ENCODE data around the gene FOXO1. TPM values are rescaled to one million over a fixed set of nuclear protein-coding genes. Genes with fewer than 3 reads are reported as not detected.

Gene FOXO1
- total and polyA plus RNA-seq, 9 of the 15 experiments (the other 6 are each of a cell fraction or from before 2014, with no cell fraction given) = 0.04 to 0.73 (median 0.20) TPM

GRCh38 chr13:40648040-40648439, 18.4 kb downstream of the FOXO1 start:
- ATAC-seq (no peak), FAIRE-seq (no peak), DNase-seq (ENCODE audit: extremely low read depth in 1 of 4, low spot score in 3 of 4) (no peak)
- no TSS peak for BruUV-seq (replicated peaks)
- intact Hi-C loops (cut with micrococcal nuclease) = no loop called here
- H4K20me1 ChIP-seq (replicated peaks; ENCODE audit: control insufficient read depth, insufficient read depth, low read length) = no peaks in the 10 kb centered on the region
- H3K36me3 ChIP-seq (ENCODE audit: control insufficient read depth, insufficient read depth, low read length) = no peaks in the 10 kb centered on the region
- H3K27me3 ChIP-seq (ENCODE audit: control insufficient read depth in 2 of 2, insufficient read depth in 2 of 2, low read length in 2 of 2) = peaks cover under 1 to 5% of the 10 kb centered on the region in 2 experiments; a peak in 2 of 5 replicates
- no peak overlapping the region for H3K9ac ChIP-seq (ENCODE audit: insufficient read depth in 1 of 2, low read depth in 2 of 2, low read length in 2 of 2)
- no peaks in the 10 kb centered on the region for H3K79me2 ChIP-seq (ENCODE audit: control insufficient read depth, insufficient read depth, low read length)
- POLR2A ChIA-PET = interaction anchor here (0.9 kb wide), 1 partner anchor 11 kb away, joined by 3 read pairs; no protein-coding TSS in a partner anchor
- no peaks in the 10 kb centered on the region for H3K9me1 ChIP-seq (ENCODE audit: control insufficient read depth, insufficient read depth, low read length)
- in situ Hi-C loops (cut with MboI) = no loop called here
- H3K9me3 ChIP-seq (replicated peaks; ENCODE audit: control insufficient read depth, insufficient read depth, low read depth, low read length) = no peaks in the 10 kb centered on the region
- H3K4me2 ChIP-seq (ENCODE audit: insufficient read depth, low read length) = no peak overlapping the region
- no peak overlapping the region for H3K4me3 ChIP-seq
- 7% methylated on average over 2 of the region's 2 CpGs for WGBS (ENCODE audit: insufficient coverage, low coverage, missing lambda C conversion rate)
- CTCF ChIA-PET (ENCODE audit: low intra/inter-chr PET ratio) = no interaction called here
- H3K27ac ChIP-seq (ENCODE audit: extremely low read depth, low read depth, low read length) = no peak overlapping the region
- no peak overlapping the region for H2AFZ ChIP-seq (ENCODE audit: low read depth, low read length)
- H3K4me1 ChIP-seq (replicated peaks in 1 of 2; ENCODE audit: control insufficient read depth in 2 of 2, insufficient read depth in 2 of 2, low read length in 2 of 2) = no peaks in the 10 kb centered on the region; a peak in 1 of 5 replicates
- TF ChIP-seq MEF2A (IDR thresholded peaks at IDR 0.05; ENCODE audit: control insufficient read depth, low read depth, low read length) = no peak
- TF ChIP-seq MIER1 (IDR thresholded peaks at IDR 0.05; ENCODE audit: low read depth) = no peak
- TF ChIP-seq USF1 (CRISPR knock-in tag; IDR thresholded peaks at IDR 0.05) = no peak
- no peak for TF ChIP-seq ZNF318 (IDR thresholded peaks at IDR 0.05; ENCODE audit: borderline replicate concordance in 1 of 2, low read depth in 1 of 2)
- TF ChIP-seq, protein P1, sequence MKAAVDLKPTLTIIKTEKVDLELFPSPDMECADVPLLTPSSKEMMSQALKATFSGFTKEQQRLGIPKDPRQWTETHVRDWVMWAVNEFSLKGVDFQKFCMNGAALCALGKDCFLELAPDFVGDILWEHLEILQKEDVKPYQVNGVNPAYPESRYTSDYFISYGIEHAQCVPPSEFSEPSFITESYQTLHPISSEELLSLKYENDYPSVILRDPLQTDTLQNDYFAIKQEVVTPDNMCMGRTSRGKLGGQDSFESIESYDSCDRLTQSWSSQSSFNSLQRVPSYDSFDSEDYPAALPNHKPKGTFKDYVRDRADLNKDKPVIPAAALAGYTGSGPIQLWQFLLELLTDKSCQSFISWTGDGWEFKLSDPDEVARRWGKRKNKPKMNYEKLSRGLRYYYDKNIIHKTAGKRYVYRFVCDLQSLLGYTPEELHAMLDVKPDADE (conservative IDR thresholded peaks at IDR 0.05; ENCODE audit: control insufficient read depth, low read depth, low read length) = no peak
- no peak for TF ChIP-seq ZKSCAN8 (CRISPR knock-in tag; IDR thresholded peaks at IDR 0.05)
- TF ChIP-seq PTRF (tag; IDR thresholded peaks at IDR 0.05) = no peak
- no peak for TF ChIP-seq RCOR1 (IDR thresholded peaks at IDR 0.05; ENCODE audit: borderline replicate concordance in 1 of 2, low read depth in 2 of 2, low read length in 2 of 2)
